Activated naive CD8-positive, alpha-beta T cell treated with anti-CD3 and anti-CD28 coated beads for 36 hours (primary cell): ENCODE measurements around the gene DCHS1. TPM values are rescaled to one million over a fixed set of nuclear protein-coding genes. Genes with fewer than 3 reads are reported as not detected.

Experiments used
- DNase-seq: peaks from one replicate; pipeline ENCODE4 v3.0.0; 2021
- H3K27ac Mint-ChIP-seq: one replicate; pipeline ENCODE4 v1.8.0; 2022; ENCODE audit warnings: mild to moderate bottlenecking, moderate library complexity, mixed read lengths
- H3K27me3 Mint-ChIP-seq: one replicate; pipeline ENCODE4 v1.8.0; 2022; ENCODE audit warnings: mild to moderate bottlenecking, mixed read lengths
- H3K36me3 Mint-ChIP-seq: one replicate; pipeline ENCODE4 v1.8.0; 2021; ENCODE audit warnings: mild to moderate bottlenecking, mixed read lengths
- H3K4me1 Mint-ChIP-seq: one replicate; pipeline ENCODE4 v1.8.0; 2021; ENCODE audit warnings: mixed read lengths
- H3K4me3 Mint-ChIP-seq: one replicate; pipeline ENCODE4 v1.8.0; 2022; ENCODE audit warnings: mild to moderate bottlenecking, moderate library complexity, mixed read lengths
- H3K9me3 Mint-ChIP-seq: one replicate; pipeline ENCODE4 v1.8.0; 2022; ENCODE audit warnings: mixed read lengths
- total RNA-seq, 2 experiments: library from RNA; stranded (reverse); gene quantifications; one replicate each; pipeline ENCODE4 v1.2.3, GENCODE V29; 2021

The DCHS1 gene
- total RNA-seq, 2 experiments from 2014 or later = 1.3 to 1.4 TPM

DNA sequence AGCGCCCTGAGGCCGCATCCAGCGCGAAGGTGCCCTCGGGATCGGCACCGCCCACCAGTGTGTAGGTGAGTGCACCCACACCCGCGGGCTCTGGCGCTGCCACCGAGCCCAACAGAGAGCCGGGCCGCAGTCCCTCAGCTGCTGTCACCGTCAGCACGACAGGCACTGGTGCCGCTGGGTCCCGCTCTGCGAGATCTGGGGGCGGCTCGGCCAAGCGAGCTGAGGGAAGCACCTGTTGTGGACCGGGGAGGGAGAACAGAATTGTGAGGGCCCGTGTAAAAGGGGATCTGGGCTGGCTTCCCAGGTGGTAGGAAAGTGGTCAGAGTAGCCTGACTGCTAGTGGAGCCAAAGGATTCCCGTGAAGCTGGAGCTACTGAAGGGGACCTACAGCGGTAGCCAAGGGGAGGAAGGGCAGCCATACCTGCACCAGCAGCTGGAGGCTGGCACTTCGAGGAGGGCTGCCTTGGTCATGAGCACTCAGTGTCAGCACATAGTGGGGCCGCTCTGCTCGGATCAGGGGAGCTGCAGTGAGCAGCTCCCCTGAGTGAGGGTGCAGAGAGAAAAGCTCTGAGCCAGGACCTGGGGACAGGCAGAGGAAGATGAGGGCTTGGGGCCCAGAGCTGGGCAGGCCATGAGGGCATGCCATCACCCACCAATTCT lies 24.8 kb downstream of the DCHS1 start:
- H3K27ac Mint-ChIP-seq = no peak overlapping the region
- DNase-seq = no peak

DNA sequence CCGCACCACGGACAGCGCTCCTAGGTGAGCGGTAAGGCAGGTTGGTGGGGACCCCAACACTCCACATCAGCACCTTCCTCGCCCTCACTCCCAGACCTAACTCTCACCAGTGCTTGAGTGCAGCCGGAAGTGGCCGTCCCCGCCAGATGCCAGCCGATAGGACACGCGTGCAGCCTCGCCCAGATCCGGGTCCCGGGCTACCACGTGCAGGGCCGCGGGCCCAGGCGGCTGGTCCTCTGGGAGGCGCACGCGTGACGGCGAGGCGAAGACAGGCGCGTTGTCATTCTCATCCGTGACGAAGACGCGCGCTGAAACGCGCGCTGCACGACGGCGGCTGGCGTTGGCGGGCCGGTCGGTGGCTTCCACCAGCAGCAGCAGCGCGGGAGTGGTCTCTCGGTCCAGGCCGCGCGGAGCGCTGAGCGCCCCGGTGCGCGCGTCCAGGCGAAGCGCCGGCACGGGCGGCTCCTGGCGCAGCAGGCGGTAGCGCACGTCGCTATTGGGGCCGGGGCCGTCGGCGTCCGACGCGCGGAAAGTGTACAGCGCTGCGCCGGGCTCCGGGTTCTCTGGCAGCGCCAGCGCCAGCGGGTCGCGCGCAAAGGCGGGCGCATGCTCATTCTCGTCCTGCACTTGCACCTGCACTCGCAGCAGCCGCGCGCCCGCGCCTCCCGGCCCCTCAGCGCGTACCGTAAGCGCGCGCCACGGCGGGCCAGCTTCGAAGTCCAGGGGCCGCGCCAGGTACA lies 25.5 kb downstream of the DCHS1 start:
- Mint-ChIP-seq H3K9me3 (no peaks in the 10 kb centered on the region), H3K4me3 (no peak overlapping the region), H3K27me3 (no peaks in the 10 kb centered on the region), H3K36me3 (no peaks in the 10 kb centered on the region), H3K4me1 (peaks cover 23% of the 10 kb centered on the region), H3K27ac (no peak overlapping the region)
- no peak for DNase-seq

More for the DNA sequence above, 24.8 kb downstream of the DCHS1 start:
- H3K36me3 Mint-ChIP-seq = no peaks in the 10 kb centered on the region
- H3K4me3 Mint-ChIP-seq = no peak overlapping the region
- peaks cover 23% of the 10 kb centered on the region for H3K4me1 Mint-ChIP-seq
- H3K9me3 Mint-ChIP-seq = no peaks in the 10 kb centered on the region
- no peaks in the 10 kb centered on the region for H3K27me3 Mint-ChIP-seq

DNA sequence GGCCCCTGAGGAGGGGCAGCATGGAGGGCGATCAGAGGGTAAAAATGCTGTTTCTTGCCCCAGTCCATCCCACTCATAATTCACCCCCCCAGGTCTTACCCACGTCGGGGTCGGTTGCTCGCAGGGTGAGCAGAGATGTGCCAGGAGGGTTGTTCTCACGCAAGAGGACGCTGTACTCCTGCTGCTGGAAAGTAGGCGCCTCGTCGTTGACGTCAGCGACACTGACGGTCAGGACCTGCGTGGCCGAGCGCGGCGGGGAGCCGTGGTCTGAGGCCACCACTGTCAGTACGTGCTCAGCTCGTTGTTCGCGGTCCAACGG lies 26.1 kb downstream of the DCHS1 start:
- Mint-ChIP-seq H3K27me3 (no peaks in the 10 kb centered on the region), H3K9me3 (no peaks in the 10 kb centered on the region), H3K27ac (no peak overlapping the region), H3K36me3 (no peaks in the 10 kb centered on the region), H3K4me1 (peaks cover 23% of the 10 kb centered on the region), H3K4me3 (no peak overlapping the region)
- DNase-seq = no peak

DNA sequence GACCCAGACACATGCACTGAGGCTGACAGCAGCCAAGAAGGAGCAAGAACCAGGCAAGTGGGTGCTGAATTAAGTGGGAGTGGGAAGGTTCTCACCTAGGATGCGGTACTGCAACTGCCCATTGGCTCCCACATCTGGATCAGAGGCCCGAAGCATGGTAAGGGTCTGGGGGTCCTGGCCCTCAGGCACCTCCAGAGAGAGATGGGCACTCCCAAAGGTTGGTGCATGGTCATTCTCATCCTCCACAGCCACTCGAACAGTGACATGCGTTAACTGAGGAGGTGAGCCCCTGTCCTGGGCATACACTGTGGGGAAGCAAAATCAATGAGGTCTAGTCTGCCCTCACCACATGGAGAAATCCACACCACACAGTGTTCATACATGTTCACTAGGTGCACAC lies 27.1 kb downstream of the DCHS1 start:
- no peaks in the 10 kb centered on the region for H3K27me3 Mint-ChIP-seq

DNA sequence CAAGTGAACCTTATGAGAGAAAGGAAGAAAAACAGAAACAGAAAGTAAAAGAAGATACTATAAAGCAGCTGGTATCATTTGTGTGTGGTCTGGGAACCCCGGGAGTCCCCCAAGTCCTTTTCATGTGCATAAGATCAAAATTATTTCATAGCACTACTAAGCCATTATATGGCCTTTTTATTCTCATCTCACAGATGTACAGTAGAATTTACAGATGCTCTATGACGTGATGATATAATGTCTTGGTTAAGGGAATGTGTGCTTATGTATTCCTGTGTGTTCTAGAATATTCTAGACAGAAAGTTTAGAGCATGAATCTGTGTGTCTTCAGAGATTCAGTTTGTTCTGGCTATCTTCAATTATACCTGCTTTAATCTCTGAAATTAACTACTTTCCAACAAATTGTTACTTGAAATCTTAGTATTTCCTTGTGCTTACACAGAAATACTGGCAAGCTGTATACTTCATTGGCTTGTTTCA lies 27.8 kb downstream of the DCHS1 start:
- Mint-ChIP-seq H3K27ac (peak overlapping the region; percentile 15), H3K27me3 (no peaks in the 10 kb centered on the region), H3K9me3 (no peaks in the 10 kb centered on the region), H3K4me1 (peaks cover 22% of the 10 kb centered on the region), H3K4me3 (no peak overlapping the region), H3K36me3 (no peaks in the 10 kb centered on the region)
- DNase-seq = no peak

More for the DNA sequence above, 27.1 kb downstream of the DCHS1 start:
- H3K27ac Mint-ChIP-seq = no peak overlapping the region
- DNase-seq = no peak
- H3K9me3 Mint-ChIP-seq = no peaks in the 10 kb centered on the region
- H3K36me3 Mint-ChIP-seq = no peaks in the 10 kb centered on the region
- H3K4me3 Mint-ChIP-seq = no peak overlapping the region
- H3K4me1 Mint-ChIP-seq = peaks cover 23% of the 10 kb centered on the region

DNA sequence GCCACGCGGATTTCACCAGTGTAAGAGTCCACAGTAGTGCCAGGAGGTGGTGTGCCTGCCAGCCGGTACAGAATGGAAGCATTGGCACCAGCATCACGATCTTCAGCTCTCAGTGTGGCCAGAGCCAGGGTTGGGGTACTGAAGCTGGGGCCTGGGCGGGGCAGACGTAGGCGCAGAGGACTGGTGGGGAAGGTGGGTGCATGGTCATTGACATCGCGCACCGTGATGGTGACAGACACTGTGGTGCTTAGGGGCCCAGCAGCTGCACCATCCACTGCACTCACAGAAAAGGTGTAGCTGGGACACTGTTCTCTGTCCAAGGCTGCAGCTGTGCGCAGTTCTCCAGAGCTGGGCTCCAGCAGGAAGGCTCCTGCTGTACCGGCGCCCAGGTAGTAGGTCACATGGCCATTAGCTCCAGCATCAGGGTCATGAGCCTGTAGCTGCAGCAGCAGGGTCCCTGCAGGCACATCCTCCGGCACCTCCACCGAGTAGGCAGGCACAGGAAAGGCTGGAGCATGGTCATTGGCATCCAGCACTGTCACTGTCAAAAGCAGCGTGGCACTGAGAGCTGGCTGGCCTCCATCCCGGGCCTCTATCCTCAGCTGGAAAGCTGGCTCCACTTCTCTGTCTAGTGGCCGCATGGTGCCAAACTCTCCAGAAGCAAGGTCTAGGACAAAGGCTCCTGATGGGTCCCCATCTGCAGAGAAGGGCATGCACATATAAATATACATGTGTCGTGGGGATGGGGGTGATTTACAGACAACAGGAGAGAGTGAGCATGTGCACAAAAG lies 28.4 kb downstream of the DCHS1 start:
- Mint-ChIP-seq H3K27me3 (no peaks in the 10 kb centered on the region), H3K4me3 (no peak overlapping the region), H3K36me3 (no peaks in the 10 kb centered on the region), H3K27ac (peak overlapping the region; percentile 15), H3K4me1 (peaks cover 19% of the 10 kb centered on the region), H3K9me3 (no peaks in the 10 kb centered on the region)
- no peak for DNase-seq

DNA sequence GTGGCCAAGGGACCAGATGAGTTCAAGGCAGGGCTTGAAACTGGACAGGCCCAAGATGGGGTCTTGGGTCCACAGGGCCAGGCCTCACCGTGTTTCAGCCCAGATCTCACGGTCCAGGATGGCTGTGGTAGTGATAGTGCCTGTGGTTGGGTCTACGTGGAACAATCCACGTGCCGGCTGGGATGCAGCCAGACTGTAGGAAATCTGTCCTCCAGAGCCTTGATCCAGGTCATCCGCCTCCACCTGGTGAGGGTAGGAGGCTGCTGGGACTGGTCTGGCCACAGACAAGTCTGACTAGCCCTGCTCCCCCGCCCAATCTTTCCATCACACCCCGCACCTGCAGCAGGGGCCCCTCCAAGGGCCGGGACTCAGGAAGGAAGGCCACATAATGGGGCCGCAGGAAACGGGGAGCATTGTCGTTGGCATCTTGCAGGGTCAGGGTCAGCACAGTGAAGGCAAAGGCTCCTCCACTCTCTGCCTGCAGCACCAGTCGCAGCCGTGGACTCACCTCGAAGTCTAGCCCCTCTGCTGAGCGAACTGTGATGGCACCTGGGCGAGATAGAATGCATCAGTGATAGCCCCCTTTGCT lies 29.7 kb downstream of the DCHS1 start:
- no peaks in the 10 kb centered on the region for H3K27me3 Mint-ChIP-seq
- H3K36me3 Mint-ChIP-seq = no peaks in the 10 kb centered on the region
- H3K27ac Mint-ChIP-seq = no peak overlapping the region
- H3K4me1 Mint-ChIP-seq = peaks cover 15% of the 10 kb centered on the region
- no peak for DNase-seq
- H3K9me3 Mint-ChIP-seq = no peaks in the 10 kb centered on the region
- H3K4me3 Mint-ChIP-seq = no peak overlapping the region

DNA sequence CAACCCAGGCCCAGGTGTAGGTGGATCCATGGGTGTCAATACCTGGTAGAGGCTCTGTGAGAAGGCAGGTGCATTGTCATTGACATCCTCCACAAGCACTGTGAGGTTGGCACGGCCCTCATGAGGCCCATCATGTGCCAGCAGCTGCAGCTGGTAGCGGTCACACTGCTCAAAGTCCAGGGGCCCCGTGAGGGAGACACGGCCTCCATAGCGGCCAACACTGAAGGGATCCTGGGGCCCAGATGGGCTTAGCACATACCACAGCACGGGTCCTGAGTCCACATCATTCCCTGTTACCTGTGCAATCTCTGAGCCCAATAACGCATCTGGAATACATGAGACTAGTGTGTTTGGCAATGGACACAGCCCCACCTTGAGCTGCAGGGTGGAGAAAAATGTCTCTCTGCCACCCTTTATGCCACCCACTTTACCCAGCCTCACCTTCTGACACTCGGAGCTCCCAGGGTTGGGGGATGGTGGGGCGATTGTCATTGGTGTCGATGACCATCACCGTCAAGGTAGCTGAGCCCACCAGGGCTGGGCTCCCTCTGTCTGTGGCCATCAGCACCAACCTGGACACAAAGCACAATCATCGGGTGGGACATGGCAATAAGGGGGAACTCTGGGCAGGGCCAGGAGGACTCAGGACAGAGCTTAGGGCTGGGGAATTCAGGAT lies 30.3 kb downstream of the DCHS1 start:
- no peaks in the 10 kb centered on the region for H3K9me3 Mint-ChIP-seq
- H3K36me3 Mint-ChIP-seq = no peaks in the 10 kb centered on the region
- H3K4me3 Mint-ChIP-seq = no peak overlapping the region
- peaks cover 15% of the 10 kb centered on the region for H3K4me1 Mint-ChIP-seq
- DNase-seq = no peak
- no peak overlapping the region for H3K27ac Mint-ChIP-seq
- H3K27me3 Mint-ChIP-seq = no peaks in the 10 kb centered on the region

DNA sequence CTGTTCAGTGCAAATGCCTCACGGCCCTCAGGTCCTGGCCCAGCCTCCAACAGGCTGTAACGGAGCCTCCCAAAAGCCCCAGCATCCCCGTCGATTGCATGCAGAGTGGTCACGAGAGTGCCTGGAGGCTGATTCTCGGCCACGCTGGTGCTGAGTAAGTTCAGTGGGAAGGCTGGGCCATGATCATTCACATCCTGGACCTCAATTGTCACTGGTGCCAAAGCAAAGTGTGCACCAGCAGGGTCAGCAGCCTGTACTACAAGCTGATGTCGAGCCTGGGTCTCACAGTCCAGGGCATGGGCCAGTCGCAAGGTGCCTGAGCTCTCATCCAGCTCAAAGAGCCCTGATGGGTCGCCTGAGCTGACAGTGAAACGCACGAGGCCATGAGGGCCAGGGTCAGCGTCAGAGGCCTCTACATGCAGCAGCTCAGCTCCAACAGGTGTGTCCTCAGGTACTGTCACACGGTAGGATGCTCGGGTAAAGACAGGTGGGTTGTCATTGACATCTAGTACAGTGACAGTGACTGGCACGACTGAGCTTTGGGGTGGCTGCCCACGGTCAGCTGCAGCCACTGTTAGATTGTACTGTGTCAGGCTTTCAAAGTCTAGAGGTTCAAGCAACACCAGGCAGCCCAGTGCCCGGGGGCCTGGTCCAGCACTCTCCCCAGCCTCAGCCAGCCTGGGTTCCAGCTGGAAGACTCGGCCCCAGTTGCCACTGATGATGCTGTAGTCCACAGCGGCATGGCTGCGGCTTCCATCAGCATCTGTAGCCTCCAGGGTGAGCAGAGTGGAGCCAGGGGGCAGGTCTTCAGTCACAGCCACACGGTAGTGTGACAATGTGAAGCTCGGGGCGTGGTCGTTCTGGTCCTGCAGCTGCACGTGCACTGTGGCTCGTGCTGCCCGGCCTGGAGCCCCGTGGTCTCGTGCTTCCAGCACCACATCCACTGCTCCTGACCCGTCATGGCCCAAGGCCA lies 31.9 kb downstream of the DCHS1 start:
- Mint-ChIP-seq H3K36me3 (no peaks in the 10 kb centered on the region), H3K4me3 (no peak overlapping the region), H3K27ac (no peak overlapping the region), H3K27me3 (no peaks in the 10 kb centered on the region), H3K4me1 (peaks cover 15% of the 10 kb centered on the region), H3K9me3 (no peaks in the 10 kb centered on the region)
- DNase-seq = no peak

DNA sequence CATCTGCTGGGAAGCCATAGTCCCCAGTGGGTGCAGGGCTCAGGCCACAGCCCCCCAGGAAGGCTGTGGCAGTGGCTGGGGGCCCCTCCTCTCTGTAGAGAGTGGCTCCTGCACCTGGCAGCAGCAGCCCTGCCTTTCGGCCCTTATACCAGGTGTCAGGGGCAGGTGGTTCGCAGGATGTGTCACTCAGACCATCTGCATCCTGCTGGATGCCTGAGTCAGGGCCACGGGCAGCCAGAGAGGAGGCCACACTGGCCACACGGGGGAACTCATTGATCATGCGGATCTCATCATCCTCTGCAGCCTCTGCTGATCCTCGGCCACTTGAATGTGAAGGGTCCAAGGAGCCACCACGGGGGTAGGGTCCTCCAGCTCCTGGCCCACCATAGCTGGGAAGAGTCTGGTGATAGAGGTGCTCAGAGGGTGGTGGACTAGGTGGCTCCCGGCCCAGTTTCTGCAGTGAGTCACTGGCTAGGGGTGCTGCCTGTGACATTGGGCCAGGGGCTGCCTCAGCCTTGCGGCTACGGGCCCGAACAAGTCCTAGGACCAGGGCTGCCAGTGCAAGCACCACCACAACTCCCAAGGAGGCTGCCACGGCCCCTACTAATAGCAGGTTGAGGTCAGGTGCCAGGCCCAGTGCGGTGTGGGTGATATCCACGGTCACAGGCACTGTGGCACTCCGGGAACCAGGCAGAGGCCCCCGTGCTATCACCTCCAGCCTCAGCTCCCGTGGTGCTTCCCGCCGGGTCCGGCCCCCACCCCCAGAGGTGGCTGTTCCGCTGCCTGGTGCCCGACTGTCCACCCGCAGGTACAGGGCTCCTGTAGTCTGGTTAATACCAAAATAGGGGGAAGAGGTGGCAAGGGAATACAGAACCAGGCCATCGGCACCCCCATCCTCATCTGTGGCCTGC lies 33.1 kb downstream of the DCHS1 start:
- Mint-ChIP-seq H3K27me3 (no peaks in the 10 kb centered on the region), H3K4me1 (peaks cover 9% of the 10 kb centered on the region), H3K36me3 (no peaks in the 10 kb centered on the region), H3K27ac (no peak overlapping the region), H3K9me3 (no peaks in the 10 kb centered on the region), H3K4me3 (no peak overlapping the region)
- DNase-seq = no peak

DNA sequence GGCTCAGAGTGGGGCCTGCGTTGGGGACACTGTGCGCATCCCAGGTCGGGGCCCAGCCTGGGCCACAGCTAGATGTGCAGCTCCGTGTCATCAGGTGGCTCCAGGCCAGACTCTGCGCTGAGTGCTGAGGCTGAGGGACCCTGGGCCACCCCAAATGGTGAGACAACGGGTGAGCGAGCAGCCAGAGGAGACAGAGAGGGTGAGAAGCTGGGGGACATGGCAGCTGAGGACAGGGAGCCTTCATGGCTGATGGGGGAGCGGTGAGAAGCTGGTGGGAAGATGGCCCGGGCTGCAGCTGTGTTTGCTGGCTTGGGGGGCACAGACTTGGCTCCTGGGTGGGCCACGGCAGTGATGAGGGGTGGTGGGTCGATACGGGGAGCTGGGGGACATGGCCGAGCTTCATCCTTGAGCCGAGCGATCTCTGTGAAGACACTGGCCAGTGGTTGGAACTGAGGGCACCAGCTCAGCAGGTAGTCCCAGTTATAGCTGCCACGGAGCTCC lies 33.8 kb downstream of the DCHS1 start:
- H3K27me3 Mint-ChIP-seq = no peaks in the 10 kb centered on the region
- peaks cover 6% of the 10 kb centered on the region for H3K4me1 Mint-ChIP-seq
- DNase-seq = no peak
- H3K4me3 Mint-ChIP-seq = no peak overlapping the region
- no peaks in the 10 kb centered on the region for H3K36me3 Mint-ChIP-seq
- H3K27ac Mint-ChIP-seq = no peak overlapping the region
- H3K9me3 Mint-ChIP-seq = no peaks in the 10 kb centered on the region

DNA sequence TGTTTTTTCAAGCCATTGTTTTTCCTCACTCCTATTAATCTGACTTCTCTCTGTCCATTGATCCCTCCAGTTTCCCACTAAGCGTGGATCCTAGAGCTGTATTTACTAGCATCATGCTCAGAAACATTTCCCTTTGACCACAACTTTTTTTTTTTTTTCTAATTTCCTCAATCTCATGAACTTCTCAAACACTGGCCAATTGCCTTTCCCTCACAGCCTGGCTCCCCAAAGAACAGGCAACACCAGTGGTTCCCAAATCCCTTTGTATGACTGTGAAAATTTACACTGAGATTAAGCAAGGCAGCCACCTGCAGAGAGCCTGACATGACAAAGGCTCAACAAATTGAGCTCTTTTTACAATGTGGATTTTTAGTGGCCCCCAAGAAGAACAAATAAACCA lies 35.0 kb downstream of the DCHS1 start:
- DNase-seq = no peak
- Mint-ChIP-seq H3K36me3 (peaks cover 4% of the 10 kb centered on the region), H3K4me3 (no peak overlapping the region), H3K27me3 (no peaks in the 10 kb centered on the region), H3K27ac (no peak overlapping the region), H3K9me3 (no peaks in the 10 kb centered on the region), H3K4me1 (peaks cover 4% of the 10 kb centered on the region)
